Activated CD8-positive, alpha-beta memory T cell treated with anti-CD3 and anti-CD28 coated beads, Interleukin-2, amount 50 U/mL, for 1 hour (primary cell): ENCODE measurements around the gene RUFY1.
"Not testable (repeated sequence)": the region's sequence is repeated elsewhere in the genome, so short reads cannot be mapped to it uniquely, and the experiment has no call there.

ENCODE experiments used
- DNase-seq: peaks from one replicate; pipeline ENCODE4 v3.0.0-alpha.2; 2020; ENCODE audit errors: extremely low read depth

RUFY1 gene

DNA sequence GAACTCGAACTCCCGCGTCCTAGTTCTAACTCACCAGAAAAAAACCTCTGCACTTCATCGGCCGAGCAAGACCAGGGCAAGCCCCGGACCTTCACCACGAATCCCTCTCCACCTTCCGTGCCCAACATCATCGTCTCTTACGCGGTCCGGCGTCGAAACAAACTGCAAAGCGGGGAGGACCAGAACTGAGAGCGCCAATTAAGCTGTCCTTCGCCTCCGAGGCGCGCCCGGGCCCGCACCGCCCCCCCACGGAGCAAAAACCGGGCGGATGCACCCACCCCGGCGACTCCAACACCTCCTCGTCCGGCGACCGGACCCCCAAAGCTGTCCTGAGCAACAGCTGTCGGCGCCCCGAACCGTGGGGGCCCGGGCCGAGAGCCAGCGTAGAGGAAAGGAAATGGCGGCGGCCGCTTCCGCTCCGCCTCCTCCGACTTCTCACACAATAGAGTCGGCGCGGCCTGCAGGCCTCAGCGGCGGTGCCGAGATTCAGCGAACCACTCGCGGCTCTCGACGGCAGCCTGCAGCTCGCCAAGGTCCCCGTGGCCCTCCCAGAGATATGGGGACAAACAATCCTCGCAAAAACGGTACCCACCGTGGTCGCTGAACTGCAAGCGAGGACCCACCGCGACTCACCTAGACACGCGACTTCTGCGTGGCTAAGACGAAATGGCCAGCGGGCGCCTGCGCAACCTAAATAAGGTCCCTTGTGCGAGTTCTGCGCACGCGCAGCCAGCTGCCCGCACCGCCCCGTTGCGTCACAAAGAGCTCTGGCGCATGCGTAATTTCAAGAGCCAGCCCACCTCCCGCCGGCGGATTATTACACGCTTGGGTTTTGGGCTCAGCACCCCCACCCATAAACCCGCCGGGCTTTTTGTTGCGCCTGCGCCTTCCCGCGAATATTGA lies 72.9 kb downstream of the RUFY1 start, which contains the start of gene HNRNPH1:
Gene HNRNPH1 (minus strand): TSS at position 669 of the 903 bp plus-strand sequence. CDS start 538 bp downstream, at position 131.
- DNase-seq = peak; percentile 98

DNA sequence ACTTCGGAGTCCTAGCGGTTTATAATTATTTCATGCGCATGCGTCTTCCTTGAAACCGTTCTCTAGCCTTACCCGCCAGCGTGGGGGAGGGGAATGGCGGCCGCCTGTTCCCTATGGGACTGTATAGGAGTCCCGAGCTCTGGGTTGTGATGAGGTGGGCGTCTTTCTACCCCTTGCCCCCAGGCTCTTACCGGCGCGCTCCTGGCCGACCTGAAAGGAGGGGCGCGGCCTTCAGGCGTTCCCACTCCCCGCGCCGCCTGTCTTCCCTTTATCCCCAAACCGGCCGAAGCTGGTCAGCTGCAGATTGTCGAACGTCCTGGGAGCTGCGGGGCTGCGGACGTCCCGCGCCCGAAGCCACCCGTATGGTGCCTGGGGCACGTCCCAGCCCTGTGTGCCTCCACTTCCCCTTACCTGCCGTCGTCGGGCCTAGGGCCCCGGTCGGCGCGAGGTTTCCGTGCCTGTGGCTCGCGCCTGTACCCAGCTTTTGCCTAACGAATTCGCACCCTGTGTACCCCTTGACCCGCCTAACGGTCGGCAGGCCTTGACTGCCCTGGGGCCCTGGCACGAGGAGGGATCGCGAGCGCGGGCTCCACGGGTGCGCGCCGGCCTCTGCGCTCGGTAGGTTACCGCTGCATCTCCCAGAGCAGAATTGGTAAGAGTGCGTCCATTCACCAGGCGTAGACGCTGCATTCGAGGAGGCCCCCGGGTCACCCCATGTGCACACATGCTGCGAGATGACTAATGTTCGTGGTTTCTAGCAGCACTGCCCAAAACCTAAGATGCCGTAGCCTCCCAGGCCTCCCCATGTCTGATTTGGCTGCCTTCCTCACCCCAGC lies 73.8 kb downstream of the RUFY1 start:
- no peak for DNase-seq

DNA sequence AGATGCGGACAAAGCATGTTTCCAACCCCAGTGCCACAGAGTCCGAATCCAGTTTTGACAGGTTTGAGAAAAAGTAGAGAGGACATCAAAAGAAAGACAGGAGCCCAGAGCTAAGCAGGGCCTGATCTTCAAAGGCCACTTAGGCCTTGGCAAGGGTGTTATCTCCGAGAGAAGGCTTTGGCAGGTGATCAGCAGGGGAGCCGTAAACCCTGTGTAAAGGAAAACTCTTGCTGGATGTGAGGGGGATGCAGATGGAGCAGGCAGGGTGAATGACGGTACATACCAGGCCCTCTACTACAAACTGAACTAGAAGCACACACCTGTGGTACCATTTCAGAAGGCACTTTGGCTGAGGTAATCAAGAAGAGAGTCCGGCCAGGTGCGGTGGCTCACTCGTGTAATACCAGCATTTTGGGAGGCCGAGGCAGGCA lies 74.5 kb downstream of the RUFY1 start:
- DNase-seq = no peak

DNA sequence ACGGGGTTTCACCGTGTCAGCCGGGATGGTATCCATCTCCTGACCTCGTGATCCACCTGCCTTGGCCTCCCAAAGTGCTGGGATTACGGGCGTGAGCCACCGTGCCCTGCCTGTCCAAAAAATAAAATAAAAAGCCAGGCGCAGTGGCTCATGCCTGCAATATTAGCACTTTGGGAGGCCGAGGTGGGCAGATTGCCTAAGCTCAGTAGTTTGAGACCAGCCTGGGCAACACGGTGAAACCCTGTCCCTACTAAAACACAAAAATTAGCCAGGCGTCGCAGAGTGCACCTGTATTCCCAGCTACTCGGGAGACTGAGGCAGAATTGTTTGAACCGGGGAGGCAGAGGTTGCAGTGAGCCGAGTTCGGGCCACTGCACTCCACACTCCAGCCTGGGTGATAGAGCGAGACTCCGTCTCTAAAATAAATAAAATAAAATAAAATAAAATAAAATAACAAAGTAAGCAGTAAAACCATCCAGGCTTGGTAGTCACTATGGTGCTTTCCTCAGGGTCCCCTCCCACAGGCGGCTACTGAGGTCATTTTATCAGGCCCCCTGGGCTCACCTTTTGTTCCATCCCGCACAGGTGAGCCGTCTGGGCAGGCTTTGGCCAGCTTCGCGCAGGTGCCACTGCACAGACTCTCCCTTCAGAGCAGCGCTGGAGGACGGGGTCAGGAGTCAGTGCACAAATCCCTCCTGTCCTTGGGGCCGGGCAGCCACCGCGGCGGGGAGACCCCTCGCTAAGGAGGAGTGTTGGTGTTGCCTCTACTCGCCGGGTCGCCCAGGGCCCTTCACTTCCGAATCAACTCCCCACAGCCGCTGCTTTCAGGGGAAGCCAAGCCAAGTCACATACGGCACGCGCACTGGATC lies 83.4 kb downstream of the RUFY1 start:
- DNase-seq = not testable (repeated sequence)

DNA sequence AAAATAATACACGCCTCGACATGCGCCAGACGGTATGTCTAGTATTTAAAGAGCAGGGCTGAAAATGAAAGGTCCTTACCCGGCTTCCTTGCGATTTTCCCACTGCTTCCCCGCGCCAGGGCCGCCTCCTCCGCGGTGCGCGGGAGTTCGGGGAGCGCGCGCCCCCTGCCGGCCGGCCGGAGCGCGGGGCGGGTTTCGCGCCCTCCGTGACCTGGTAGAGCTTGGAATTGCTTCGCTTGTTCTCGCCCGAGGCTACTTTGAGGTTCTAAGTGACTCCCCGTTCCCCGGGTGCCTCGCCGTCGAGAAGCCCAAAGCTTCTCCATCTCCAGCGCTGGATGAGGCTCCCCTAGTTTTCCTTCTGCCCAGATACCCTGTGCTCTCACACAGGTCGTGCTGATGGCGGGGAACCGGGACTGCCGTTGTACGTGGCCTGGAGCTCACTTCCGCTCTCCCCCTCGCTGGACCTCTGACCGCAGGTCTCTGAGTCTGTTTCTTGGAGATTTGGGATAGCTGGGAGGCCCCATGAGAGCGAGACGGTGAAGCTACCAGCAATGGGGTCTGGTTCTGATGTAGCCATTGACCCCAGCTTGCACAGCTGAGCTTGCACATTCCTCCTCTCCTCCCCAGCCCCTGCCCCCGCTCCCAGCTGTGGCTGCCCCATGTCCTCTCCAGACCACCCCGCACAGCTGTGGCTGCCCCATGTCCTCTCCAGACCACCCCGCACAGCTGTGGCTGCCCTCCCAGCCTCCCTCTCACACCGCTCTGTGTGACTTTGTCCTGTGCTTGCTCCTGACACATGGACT lies 84.2 kb downstream of the RUFY1 start:
- DNase-seq = not testable (repeated sequence)

DNA sequence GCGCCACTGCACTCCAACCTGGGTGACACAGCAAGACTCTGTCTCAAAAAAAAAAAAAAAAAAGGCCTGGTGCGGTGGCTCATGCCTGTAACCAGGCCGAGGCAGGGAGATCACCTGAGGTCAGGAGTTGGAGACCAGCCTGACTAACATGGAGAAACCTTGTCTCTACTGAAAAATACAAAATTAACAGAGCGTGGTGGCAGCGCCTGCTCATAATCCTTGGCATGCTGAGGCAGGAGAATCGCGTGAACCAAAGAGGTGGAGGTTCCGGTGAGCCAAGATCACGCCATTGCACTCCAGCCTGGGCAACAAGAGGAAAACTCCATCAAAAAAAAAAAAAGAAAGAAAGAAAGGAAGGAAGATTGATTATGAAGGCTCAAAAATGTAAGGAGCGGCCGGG lies 88.9 kb downstream of the RUFY1 start:
- not testable (repeated sequence) for DNase-seq

DNA sequence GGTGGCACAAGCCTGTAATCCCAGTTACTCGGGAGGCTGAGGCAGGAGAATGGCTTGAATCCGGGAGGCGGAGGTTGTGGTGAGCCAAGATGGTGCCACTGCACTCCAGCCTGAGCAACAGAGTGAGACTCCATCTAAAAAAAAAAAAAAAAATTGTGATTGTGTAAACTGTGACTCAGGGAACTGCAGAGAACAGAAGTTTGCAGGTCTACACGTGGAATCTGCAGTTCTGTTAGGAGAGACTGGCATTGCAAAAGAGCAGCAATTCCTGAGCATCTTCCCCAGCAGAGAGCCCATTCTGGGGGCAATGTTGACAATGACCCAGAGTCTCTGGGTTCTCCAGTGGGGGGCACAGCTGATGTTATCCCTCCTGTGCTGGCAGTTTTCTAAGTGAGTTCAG lies 91.4 kb downstream of the RUFY1 start:
- DNase-seq = not testable (repeated sequence)

DNA sequence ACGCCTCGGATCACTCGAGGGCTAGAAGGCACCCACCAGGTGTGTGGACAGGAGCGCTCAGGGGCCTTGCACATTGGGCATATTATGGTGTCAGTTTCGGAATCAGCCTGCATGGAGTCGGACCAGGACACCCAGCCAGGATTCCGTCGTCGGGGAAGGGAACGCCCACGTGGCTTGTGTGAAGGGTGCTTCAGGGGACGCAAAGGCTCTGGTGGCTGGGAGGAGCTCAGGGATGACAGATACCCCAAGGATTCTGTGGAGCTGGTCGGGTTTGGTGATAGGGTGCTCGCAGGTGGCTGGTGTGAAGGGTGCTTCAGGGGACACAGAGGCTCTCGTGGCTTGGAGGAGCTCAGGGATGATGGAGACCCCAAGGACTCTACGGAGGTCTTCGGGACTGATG lies 92.3 kb downstream of the RUFY1 start:
- DNase-seq = not testable (repeated sequence)

DNA sequence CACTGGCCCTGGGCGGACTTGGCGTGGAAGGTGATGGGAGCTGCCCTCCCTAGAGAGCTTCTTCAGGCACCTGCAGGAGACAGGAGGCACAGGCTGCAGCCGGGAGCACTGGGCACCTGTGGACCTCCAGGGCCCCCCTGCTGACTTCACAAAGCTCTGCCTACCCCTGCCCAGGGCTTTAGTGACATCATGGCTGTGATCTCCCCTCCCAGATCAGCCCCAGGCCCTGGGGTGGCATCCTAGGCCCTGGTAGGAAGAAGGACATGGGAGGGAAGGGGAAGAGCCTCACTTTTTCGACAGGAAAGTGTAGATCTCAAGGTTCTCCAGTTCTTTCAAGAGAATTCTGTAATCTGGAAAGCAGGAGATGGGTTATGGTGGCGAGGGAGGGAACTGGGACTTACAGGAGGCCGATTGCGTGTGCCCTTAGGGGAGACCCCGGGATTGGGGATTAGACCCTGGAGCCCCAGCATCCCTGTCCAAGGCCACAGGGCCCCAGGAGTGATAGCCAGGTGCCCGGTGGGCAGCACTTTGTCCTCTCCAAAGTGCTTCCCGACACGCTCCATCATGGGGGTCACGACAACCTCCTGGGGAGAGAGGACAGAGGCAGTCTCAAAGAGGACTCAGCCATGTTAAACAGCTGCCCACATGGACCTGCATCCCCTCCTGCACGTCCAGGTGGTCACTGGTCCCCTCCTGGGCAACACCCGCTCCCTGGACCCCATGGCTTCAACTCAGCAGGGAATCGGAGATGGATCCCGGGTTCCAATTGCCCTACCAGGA lies 93.0 kb downstream of the RUFY1 start:
- not testable (repeated sequence) for DNase-seq

DNA sequence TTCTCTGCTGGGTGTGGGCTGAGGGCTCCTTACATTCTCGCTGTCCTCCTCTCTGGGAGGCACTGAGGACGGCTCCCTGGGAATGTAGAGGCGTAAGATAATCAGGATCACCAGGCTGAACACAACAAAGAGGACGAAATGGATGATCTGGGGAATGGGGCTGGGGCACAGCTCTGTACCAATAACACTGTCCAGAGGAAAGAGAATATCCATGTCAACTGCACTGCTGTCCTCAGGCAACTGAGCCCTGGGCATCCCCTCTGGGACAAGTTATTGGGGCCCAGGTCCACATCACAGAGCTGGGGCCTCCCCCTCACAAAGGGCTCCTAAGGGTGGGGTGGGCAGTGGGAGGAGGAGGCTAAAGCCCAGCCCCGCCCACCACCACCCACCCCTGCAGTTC lies 94.4 kb downstream of the RUFY1 start:
- DNase-seq = not testable (repeated sequence)

DNA sequence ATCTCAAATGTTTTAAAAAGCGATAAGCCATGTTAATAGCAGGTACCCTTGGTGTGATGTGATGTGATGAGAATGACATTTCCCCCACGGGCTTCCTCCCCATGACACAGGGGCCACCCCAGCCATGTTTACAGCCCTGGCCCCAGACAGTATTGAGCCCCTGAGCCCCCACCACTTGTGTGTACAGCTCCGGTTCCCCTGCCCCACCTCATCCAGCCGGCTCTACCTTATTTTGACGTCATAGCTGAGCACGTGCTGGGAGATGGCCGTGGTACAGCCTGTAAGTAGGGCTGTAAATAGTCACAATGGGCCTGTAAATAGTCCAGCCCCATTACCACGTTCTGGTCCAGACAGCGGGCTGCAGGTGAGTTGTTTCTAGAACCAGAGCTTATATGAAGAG lies 98.1 kb downstream of the RUFY1 start:
- DNase-seq = no peak

DNA sequence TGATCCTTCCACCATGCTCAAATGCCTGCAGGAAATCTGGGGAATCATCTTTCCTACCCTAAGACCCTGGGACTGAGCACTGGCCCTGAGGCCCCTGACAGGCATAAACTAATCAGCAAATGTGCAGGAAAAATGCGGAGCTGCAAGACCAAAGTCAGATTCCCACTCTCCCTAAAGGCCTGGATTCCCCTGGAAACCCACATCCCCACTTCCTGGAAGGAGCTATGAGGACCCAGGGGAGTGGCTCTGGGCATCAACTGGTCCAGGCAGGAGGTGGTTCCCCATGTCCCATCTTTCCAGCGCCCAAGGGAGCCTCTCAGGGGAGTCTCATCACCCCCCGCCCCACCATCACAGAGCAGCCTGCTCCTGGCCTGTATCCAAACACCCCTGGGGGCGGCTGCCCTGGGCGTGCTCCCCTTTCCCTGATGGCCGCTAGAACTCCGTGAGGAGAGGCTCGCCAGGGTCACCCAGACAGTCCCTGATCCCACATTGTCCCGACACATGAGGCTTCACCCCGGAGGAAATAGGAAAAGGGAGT lies 98.9 kb downstream of the RUFY1 start:
- DNase-seq = not testable (repeated sequence)

DNA sequence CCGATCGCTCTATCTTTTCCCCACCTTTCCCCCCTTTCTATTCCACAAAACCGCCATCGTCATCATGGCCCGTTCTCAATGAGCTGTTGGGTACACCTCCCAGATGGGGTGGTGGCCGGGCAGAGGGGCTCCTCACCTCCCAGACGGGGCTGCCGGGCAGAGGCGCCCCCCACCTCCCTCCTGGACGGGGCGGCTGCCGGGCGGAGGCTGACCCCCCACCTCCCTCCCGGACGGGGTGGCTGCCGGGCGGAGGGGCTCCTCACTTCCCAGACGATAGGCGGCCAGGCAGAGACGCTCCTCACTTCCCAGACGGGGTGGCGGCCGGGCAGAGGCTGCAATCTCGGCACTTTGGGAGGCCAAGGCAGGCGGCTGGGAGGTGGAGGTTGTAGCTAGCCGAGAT lies 99.9 kb downstream of the RUFY1 start:
- not testable (repeated sequence) for DNase-seq

DNA sequence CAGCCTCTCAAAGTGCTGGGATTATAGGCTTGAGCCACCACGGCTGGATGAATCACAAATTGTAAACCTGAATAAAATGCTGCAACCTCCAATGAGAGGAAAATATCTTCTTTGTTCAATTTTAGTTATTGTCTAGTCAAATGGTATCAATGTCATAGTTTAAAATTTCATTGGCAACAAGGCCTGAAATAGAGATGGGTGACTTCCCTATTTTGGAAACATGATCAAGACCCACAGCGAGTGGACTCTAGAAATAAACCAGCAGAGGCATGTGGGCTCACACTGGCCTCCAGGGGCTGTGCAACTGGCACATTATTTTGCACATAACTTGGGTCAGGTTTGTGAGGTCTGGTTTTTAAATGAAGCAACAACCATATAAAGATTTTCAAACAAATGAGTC lies 102.8 kb downstream of the RUFY1 start:
- DNase-seq = not testable (repeated sequence)

DNA sequence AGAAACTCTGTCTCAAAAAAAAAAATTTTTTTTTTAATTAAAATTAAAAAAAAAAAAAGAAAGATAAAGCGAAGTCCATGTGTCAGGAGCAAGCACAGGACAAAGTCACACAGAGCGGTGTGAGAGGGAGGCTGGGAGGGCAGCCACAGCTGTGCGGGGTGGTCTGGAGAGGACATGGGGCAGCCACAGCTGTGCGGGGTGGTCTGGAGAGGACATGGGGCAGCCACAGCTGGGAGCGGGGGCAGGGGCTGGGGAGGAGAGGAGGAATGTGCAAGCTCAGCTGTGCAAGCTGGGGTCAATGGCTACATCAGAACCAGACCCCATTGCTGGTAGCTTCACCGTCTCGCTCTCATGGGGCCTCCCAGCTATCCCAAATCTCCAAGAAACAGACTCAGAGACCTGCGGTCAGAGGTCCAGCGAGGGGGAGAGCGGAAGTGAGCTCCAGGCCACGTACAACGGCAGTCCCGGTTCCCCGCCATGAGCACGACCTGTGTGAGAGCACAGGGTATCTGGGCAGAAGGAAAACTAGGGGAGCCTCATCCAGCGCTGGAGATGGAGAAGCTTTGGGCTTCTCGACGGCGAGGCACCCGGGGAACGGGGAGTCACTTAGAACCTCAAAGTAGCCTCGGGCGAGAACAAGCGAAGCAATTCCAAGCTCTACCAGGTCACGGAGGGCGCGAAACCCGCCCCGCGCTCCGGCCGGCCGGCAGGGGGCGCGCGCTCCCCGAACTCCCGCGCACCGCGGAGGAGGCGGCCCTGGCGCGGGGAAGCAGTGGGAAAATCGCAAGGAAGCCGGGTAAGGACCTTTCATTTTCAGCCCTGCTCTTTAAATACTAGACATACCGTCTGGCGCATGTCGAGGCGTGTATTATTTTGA lies 107.2 kb downstream of the RUFY1 start:
- DNase-seq = not testable (repeated sequence)

DNA sequence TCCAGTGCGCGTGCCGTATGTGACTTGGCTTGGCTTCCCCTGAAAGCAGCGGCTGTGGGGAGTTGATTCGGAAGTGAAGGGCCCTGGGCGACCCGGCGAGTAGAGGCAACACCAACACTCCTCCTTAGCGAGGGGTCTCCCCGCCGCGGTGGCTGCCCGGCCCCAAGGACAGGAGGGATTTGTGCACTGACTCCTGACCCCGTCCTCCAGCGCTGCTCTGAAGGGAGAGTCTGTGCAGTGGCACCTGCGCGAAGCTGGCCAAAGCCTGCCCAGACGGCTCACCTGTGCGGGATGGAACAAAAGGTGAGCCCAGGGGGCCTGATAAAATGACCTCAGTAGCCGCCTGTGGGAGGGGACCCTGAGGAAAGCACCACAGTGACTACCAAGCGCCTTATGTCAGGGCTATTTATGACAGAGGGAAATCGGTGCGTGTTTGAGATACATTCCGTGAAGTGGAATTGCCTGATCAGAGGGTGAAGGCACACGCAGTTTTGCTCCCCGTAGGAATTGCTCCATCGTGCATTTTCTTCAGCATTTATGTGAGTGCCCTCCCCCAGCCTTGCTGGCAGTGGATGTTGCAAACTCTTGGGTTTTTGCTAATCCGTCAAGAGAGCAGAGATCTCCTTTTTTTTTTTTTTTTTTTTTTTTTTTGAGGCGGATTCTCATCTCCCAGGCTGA lies 108.0 kb downstream of the RUFY1 start:
- not testable (repeated sequence) for DNase-seq
